GM11168 (cell line): ENCODE data around the gene SPDYA.

Experiments
- in situ Hi-C: fragments of 300-500 bp; cut with MboI; formaldehyde crosslinking; loops from one replicate; pipeline ENCODE4 v1.12.0; 2022; ENCODE audit warnings: low sequenced_read_pairs; ENCODE audit not compliant: unreplicated experiment

The SPDYA gene

GRCh38 chr2:28822036-28822435, 11.4 kb downstream of the SPDYA start:
- in situ Hi-C loops, result no loop called here

- in situ Hi-C loops, result no loop called here
Observed at GRCh38 chr2:28824207-28824606, 13.6 kb downstream of the SPDYA start.

- in situ Hi-C loops, result no loop called here
Observed at GRCh38 chr2:28824870-28825269, 14.2 kb downstream of the SPDYA start.

- in situ Hi-C loops, result no loop called here
Observed at GRCh38 chr2:28828382-28828781, 17.7 kb downstream of the SPDYA start.

- in situ Hi-C loops, result no loop called here
Observed at GRCh38 chr2:28833740-28834470, 23.3 kb downstream of the SPDYA start.

GRCh38 chr2:28835781-28836180, 25.1 kb downstream of the SPDYA start:
- in situ Hi-C loops, result no loop called here

- in situ Hi-C loops, result no loop called here
Observed at GRCh38 chr2:28838971-28839370, 28.3 kb downstream of the SPDYA start.

GRCh38 chr2:28842042-28842441, 31.4 kb downstream of the SPDYA start:
- in situ Hi-C loops, result loop anchor here (5.0 kb wide), 1 partner anchor 75 kb away; no protein-coding TSS in a partner anchor

- in situ Hi-C loops, result no loop called here
Observed at GRCh38 chr2:28855193-28855592, 44.6 kb downstream of the SPDYA start.

GRCh38 chr2:28855977-28856376, 45.3 kb downstream of the SPDYA start:
- in situ Hi-C loops, result no loop called here

GRCh38 chr2:28868611-28869010, 58.0 kb downstream of the SPDYA start:
- in situ Hi-C loops, result no loop called here

- in situ Hi-C loops, result no loop called here
Observed at GRCh38 chr2:28869494-28870145, 59.0 kb downstream of the SPDYA start.

GRCh38 chr2:28870146-28870891, 59.7 kb downstream of the SPDYA start, which contains the start of gene TRMT61B:
Gene TRMT61B (minus strand): TSS chr2:28870309. CDS start chr2:28870277, 32 bp downstream.
- in situ Hi-C loops, result no loop called here

GRCh38 chr2:28871620-28872019, 61.0 kb downstream of the SPDYA start:
- in situ Hi-C loops, result no loop called here

GRCh38 chr2:28880193-28880592, 69.6 kb downstream of the SPDYA start:
- in situ Hi-C loops, result no loop called here

GRCh38 chr2:28893488-28893887, 82.9 kb downstream of the SPDYA start:
- in situ Hi-C loops, result no loop called here

GRCh38 chr2:28894470-28895188, 84.0 kb downstream of the SPDYA start, which contains the start of gene WDR43:
Gene WDR43 (plus strand): TSS chr2:28894667. CDS start chr2:28894699, 32 bp downstream.
- in situ Hi-C loops, result no loop called here

- in situ Hi-C loops, result no loop called here
Observed at GRCh38 chr2:28895189-28895893, 84.7 kb downstream of the SPDYA start.

- in situ Hi-C loops, result no loop called here
Observed at GRCh38 chr2:28896906-28897305, 86.3 kb downstream of the SPDYA start.

- in situ Hi-C loops, result no loop called here
Observed at GRCh38 chr2:28898048-28898447, 87.4 kb downstream of the SPDYA start.
